Measurements from ENCODE around the gene TGIF1.
A peak's percentile ranks its signal among the peaks of the same experiment; 100 is the strongest.
"Not testable (repeated sequence)": the region's sequence is repeated elsewhere in the genome, so short reads cannot be mapped to it uniquely, and the experiment has no call there.

TGIF1 gene

GRCh38 chr18:3450012-3450798, at the start of gene TGIF1:
TGIF1 (plus strand) TSS chr18:3450172; CDS start chr18:3450490, 318 bp downstream.
- DNase-seq: peak; percentile 92

- no peak for DNase-seq
Observed at GRCh38 chr18:3400567-3401296, 49.2 kb upstream of the TGIF1 start.

DNA sequence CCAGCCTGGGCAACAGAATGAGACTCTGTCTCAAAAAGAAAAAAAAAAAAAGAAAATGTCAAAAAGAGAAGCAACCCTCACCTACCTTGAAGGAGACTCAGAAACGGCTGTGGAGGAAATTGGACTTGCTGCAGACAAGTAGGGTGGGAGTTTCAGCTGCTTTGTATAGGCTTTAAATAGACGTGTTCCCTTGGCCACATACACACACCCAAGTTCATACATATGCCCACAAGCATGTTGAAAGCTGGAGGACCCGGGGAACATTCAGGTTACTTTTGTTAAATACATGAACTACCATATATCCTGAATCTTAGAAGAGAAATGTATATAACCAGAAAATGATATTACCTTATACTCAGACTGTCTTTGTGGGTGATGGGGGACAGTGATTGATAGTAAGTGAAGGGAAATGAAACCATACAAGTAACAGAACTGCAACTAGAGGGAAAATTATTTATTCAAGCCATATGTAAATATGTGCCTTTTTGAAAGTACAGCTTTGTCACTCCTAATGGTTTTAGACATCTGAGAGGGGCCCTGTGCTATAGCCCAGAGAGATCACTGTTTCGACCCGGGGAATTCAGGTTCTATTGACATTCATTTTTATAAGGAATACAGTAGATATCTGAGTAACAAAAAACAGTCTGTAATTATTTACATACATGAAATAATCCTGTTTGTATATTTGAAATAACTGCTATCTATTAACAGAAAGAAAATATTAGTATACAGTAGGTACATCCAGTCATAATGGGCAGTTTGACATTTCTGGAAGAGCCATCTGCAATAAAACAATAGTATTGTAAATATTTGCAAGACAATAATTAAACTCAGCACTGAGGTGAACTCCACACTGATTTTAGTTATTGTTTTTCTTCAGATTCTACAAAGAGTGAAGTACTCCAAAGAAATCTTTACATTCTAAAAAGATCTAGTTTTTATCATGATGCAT, 48.0 kb upstream of the TGIF1 start:
- DNase-seq: no peak

GRCh38 chr18:3402982-3403451, 47.0 kb upstream of the TGIF1 start:
- no peak for DNase-seq

DNA sequence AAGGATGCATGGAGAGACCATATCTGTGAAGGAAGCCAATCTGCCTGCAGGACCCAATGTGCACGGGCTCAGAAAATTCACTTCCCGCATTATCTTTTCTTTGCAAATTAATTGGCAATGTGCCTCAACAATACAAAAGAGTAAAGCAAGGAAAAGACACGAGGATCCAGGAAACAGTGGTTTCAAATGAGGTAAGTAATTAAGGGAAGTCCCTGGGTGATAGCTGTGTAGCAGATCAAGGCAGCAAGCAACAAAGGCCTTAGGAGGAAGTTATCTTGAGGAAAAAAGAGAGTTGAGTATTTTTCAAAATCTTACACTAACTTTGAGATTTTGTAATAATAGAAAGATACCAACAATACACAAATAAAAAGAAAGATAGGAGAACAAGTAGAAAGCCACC, 44.3 kb upstream of the TGIF1 start:
- no peak for DNase-seq

DNA sequence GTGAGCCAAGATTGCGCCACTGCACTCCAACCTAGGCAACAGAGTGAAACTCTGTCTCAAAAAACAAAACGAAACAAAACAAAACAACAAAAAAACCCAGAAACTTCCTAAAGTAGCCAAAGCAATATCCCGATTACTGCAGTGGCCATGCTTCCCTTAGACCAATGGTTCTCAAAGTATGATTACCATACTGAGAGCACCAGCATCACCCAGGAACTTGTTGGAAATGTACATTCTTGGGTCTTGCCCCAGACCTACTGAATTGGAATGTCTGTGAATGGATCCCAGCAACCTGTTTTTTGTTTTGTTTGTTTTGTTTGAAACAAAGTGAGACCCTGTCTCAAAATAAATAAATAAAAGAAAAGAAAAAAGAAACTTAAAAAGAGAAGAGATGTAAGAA, 41.9 kb upstream of the TGIF1 start:
- DNase-seq: no peak

GRCh38 chr18:3409811-3410210, 40.2 kb upstream of the TGIF1 start:
- peak; percentile 62 for DNase-seq

DNA sequence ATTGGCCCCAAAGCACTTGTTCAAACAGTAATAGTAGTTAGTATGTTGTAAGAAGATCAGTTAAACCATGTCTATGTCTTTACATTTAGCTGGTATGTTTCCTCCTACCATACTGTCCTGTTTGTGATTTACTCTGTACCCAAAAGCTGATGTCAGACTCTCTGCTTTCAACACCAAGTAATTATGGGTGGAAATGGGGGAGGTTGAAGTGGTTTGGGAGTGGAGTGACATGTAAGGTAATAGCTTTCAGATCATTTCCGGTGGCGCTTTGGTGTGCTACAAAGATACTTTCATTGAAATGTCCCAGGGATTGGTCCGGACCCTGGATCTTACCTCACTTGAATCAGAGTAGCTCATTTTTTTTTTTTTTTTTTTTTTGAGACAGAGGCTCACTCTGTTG, 39.7 kb upstream of the TGIF1 start:
- DNase-seq: no peak

DNA sequence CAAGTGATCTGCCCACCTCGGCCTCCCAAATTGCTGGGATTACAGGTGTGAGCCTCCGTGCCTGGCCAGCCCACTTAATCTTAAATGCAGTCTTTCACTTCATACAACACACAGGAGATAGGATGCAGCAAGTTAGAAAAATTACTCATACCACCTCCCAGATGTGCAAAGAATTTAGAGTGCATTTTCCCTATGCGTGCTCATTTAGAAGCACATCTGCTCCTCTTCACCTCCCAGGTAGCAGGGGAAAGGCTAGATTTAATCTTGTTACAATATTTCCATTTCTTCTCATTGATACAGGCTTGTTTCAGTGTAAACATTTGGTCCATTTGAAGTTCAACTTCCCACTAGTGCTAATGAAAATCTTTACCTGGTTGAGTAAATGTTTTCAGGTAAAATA, 39.1 kb upstream of the TGIF1 start:
- DNase-seq: not testable (repeated sequence)

DNA sequence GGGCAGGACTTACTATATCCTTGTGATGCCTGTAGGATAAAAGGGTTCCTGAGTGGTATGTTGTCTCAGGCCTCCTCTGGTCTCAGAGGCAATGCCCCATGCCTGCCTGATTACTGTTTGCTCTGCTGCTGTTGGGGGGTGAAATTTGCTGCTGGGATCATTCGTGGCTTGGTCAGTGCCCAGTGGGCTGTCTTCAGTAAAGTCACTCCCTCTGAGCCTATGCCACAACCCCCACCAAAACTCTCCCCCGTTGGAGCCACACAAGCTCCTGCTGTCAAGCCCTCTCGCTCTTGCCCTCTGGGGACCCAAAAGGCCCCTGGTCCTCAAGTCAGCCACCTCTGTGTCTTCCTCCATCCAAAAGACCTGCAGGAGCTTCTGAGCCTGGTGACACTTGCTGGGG, 38.6 kb upstream of the TGIF1 start:
- no peak for DNase-seq

- DNase-seq: no peak
Observed at GRCh38 chr18:3411854-3412268, 38.1 kb upstream of the TGIF1 start.

GRCh38 chr18:3412528-3412927, 37.4 kb upstream of the TGIF1 start:
- DNase-seq: not testable (repeated sequence)

GRCh38 chr18:3415110-3415509, 34.9 kb upstream of the TGIF1 start:
- no peak for DNase-seq

DNA sequence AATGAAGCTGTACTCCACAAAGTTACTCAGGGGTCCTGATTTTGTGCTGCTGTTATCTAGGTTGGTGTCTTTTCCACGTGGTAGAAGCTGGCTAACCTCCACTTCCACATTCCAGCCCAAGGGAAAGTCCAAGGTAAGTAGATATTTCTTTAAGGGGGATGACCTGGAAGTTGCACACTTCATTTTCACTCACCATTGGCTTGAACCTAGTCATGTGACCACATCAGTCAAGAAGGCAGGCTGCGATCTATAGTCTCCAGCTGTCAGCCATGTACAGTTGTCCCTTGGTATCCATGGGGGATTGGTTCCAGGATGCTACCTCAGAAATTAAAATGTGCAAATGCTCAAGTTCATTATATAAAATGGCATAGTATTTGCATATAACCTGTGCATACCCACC, 31.9 kb upstream of the TGIF1 start:
- no peak for DNase-seq

DNA sequence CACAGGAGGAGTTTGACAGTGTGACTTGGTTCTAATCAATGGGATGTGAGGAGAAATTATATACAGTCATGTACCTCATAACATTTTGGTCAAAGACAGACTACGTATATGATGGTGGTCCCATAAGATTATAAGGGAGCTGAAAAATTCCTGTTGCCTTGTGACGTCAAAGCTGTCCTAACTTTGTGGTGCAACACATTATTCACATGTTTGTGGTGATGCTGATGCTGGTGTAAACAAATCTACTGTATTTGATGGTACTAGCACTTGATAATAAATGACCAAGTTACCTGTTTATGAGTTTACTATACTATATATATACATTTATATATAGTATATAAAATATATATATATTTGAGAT, 29.1 kb upstream of the TGIF1 start:
- no peak for DNase-seq

DNA sequence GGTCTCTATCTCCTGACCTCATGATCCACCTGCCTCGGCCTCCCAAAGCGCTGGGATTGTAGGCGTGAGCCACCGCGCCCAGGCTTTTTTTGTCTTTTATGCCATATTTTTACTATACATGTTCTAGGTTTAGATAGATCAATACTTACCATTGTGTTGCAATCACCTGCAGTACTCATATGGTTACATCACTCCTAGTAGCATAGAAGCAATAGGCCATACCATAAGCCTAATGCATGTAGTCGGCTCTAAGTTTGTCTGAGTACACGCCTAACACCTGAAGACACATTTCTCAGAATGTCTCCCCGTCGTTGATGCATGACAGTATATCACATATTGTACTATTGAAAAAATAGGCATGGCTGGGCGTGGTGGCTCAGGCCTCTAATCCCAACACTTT, 27.1 kb upstream of the TGIF1 start:
- DNase-seq: no peak

DNA sequence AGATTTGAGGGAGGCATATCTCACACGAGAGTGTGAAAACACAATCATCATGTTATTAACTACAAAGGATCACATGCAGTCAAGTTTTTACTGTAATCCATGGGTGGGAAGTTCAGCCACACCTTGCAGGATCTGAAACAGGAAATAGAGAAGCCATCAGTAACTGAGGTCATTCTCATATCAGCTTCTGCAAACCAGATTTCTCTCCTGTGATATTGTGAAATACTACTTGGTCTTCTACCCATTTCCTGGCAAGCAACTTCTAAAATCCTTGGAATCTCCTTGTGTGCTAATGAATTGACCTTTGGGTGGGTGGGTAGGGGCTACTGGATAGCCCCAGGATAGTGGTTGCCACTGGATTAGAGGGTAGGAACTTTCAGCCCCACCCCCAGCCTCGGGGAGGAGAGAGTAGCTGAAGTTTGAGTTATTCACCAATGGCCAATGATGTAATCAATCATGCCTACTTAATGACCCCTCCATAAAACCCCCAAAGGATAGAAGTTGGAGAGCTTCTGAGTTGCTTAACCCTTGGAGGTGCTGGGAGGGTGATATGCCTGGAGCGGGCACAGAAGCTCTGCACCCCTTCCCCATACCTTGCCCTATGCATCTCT, 25.6 kb upstream of the TGIF1 start:
- no peak for DNase-seq

DNA sequence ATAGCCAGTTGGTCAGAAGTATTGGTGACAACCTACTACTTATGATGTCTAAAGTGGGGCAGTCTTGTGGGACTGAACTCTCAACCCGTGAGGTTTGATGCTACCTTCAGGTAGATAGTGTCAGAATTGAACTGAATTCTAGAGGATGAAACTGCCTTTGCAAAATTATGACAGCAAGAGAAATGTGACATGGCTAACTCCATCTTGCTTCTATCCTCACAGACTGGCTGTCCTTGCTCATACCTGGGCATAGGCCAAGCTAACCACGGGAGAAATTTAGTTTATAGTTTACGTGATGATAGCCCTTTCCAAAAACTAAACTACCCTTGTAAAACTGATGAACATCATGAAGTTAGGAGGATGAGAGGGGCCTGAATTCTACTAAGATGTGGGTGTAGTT, 24.9 kb upstream of the TGIF1 start:
- no peak for DNase-seq

GRCh38 chr18:3425446-3425845, 24.5 kb upstream of the TGIF1 start:
- no peak for DNase-seq

DNA sequence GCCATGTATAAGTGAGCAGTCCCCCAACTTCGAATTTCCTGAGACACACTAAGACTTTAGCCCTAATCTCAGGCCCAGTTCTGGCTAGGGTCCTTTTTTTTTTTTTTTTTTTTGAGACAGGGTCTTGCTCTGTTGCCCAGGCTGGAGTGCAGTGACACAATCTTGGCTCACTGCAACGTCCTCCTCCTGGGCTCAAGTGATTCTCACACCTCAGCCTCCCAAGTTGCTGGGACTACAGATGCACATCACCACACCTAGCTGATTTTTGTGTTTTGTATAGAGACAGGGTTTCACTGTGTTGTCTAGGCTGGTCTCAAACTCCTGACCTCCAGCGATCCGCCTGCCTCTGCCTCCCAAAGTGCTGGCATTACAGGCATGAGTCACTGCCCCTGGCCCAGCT, 23.9 kb upstream of the TGIF1 start:
- DNase-seq: no peak

DNA sequence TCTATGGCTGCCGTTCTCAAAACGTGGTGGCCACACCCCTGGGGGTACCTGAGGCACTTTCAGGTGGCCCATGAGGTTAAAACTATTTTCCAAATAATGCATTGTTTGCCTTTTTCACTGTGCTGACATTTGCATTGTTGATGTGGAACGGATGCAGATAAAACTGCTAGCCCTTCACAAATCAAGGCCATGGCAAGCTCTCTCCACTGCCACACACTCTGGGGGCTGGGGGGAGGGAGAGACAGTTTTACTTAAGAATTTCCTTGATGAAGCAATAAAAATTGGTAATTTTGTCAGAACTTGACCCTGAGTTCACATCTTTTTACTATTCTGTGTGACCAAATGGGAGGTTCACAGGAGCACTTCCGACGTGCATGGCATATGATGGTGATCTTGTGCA, 22.0 kb upstream of the TGIF1 start:
- no peak for DNase-seq

DNA sequence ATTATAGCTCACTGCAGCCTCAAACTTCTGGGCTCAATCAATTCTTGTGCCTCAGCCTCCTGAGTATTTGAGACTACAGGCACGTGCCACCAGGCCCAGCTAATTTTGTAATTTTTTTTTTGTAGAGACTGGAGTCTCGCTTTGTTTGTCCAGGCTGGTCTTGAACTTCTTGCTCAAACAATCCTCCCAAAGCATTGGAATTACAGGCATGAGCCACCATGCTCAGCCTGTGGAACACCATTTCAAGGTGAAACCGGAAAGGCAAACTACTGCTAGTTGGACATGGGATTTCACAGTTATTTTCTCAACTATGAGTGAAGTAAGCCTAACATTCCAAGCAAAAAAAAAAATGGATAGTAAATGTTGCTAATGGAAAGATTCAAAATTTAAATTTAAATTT, 20.9 kb upstream of the TGIF1 start:
- DNase-seq: no peak

- no peak for DNase-seq
Observed at GRCh38 chr18:3434685-3435084, 15.3 kb upstream of the TGIF1 start.
